HG03575 (cell line): ENCODE results near the gene IFFO2.

Experiments used
- ATAC-seq: cut with Tn5 transposase; IDR thresholded peaks from one replicate; pipeline ENCODE4 v1.9.1; 2021; ENCODE audit not compliant: unreplicated experiment, insufficient number of reproducible peaks, low FRiP score; ENCODE audit errors: extremely low read depth

The IFFO2 gene

DNA sequence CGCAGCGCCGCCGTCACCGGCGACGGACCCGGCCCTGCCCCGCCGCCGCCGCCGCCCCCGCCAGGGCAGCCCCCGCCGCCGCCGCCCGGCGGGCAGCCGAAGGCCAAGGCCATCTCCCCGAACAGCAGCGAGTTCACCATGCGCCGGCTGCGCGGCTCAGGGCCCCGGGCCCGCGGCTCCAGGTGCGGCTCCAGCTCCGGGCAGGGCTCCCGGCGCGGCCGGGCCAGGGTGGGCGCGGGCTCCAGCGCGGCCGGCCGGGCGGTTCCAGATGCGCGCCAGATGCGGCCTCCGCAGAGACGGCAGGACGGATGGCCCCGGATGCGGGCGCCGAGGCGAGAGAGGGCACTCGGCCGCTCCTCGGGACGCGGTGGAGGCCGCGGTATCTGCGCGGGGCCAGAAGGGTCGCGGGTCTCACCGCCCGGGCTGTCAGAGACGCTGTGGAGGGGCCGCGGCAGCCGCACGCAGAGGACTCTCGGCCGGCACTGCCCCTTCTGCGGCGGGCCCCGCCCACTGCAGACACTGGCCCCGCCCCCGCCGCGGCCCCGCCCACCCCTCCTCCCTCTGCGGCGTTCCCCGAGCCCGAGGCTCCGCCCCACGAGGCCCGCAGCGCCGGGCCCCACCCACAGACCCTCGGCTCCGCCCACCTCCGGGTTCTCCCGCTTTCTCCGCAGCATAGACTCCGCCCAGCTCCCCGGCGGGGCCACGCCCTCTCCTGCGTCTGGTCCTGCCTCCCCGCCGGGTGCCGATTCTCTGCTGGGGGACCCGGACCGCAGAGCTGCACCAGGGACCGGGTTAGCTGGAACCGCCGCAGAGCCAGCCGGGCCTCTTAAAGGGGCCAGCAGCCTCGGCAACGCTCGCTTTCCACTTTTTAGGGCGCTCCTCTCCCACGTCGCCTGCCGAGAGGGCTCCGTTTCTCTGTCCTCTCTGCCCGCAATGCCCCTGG is at the start of gene IFFO2:
IFFO2 (minus strand) TSS at position 484 of the 943 bp plus-strand sequence; CDS start at position 140, 344 bp downstream.
- no peak for ATAC-seq

DNA sequence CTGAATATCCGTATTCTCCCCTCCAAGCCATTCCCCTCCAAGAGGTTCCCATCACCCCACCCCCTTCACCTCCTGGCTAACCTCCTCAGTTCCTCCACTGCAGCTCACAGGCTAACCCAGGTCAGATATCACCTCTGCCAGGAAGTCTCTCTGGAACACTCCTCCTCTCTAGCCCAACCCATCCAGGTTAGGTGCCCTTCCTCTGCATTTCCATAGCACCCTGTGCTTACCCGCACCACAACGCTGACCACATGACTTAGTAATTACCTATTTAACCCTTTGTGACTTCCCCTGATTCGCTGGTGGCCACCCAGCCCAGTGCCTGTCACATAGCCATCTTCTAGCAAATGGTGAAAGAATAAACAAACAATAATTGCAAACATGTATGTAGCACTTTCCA is 49.5 kb upstream of the IFFO2 start:
- no peak for ATAC-seq

DNA sequence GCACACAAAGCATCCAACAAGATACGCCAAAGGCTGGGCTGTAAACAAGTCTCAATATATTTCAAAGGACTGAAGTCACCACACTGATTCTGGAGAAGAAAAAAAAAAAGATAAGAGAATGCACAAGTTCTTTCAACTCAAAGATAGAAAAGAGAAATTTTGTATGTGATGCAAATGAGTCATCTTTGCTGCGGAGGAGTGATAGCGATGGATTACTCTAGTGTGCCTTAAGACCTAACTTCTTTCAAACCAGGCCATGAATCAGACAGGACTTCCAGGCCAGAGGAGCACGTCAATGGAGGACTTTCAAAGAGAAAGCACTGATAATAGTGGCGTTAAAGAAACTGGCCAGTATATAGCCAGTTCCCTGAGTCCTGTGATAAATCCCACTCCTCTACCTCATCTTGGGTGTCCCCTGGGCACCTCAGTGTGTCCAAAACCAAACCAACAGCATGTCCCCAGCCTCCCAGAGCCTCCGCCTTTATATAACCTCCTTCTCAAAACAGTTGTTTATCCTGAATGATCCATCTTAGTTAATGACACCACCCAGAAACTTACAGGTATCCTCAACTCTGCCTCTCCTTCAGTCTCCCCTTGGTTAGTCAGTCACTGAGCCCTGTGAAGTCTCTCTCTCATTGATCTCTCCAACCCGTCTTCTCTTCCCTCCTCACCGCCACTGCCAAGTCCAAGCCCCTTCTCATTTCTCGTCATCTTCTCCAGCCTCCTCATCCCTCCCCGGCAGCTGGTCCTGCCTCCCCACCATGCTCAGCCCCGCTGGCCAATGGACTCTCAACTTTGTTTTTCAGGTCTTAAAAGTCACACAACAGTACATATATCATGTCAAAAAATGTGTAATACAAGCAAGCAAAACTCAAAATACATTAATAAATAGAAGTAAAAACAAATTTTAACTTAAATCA is 47.2 kb upstream of the IFFO2 start:
- no peak for ATAC-seq

DNA sequence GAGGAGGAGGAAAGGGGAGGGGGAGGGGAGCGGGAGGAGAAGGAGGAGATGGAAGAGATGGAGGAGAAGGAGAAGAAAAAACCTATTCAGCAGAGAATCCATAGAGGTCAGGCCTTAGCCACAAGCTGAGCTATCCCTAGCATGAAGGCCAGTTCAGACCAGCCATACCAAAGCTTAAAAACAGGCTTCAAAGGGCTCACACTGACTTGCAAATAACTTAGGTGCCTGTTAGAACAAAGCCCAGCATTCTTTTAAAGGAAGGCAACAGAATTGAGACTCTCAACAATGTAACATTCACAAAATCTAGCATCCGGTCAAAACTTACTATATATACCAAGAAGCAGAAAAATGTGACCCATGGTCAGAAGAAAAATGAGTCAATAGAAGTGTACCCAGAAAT is 43.6 kb upstream of the IFFO2 start:
- ATAC-seq = no peak

DNA sequence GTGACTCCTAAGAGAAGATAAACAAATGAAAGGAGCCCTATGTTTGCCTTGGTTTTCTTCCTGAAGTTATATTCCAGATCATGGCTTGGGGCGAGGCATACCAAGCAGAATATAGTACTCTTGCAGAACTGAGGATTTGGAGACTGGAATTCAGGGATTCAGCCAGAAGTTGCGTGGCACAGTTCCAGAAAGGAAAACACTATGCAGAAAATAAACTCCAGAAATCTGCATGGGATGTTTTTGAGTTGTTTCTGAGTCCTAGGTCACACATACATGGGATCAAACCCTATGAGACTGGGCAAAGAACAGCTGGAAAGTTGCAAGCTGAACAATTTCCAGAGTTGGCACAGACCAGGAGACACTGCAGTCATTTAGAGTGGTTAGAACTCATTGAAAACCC is 42.9 kb upstream of the IFFO2 start:
- no peak for ATAC-seq

DNA sequence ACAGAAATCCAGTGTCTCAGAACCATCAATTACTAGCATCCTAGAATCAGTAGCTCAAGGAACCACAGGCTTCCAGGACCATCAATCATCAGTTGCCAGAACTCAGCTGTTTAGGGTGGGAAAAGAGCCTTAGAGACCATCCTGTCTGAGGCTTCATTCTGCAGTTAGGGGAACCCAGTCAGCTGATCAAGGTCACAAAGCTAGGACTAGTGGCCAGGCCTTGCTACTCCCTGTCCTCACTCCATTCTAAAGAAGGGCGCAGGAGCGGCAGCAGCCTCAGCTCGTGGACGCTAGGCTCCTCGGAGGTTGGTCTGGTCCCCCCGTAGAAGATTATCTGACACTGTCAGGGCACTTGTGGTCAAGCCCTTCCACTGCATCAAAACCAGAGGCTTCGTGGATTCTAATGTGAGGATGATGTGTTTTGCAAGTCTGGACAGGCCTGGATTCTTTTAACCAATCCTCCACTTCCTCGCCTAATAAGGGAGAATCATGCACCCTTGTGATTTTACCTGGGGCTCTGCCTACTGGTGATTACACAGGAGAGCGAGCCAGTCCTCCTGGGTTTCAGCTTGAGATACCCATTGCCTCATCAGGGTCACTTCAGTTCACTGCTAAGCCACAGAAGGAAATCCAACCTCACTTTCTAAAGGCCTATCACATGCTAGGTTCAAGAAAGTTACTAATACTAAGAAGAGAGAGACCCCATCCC is 41.7 kb upstream of the IFFO2 start:
- ATAC-seq = no peak

DNA sequence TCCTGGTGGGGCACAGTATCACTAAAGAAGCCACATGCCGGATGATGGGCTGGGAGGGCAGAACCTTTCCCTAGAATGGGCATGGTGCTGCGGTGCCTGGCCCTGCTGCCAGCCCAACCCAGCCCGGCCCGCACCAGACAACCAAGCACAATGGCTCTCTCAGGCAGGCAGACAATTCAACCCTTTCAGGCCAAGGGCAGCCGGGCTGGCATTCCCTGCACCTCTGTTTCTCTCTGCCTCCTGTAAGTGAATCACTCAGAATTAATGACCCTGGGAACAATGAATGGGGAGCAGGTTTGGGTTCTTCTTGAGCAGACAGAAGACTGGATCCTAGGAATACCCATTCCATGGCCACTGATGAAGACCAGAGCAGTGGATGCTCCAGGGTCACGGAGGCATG is 41.0 kb upstream of the IFFO2 start:
- no peak for ATAC-seq

DNA sequence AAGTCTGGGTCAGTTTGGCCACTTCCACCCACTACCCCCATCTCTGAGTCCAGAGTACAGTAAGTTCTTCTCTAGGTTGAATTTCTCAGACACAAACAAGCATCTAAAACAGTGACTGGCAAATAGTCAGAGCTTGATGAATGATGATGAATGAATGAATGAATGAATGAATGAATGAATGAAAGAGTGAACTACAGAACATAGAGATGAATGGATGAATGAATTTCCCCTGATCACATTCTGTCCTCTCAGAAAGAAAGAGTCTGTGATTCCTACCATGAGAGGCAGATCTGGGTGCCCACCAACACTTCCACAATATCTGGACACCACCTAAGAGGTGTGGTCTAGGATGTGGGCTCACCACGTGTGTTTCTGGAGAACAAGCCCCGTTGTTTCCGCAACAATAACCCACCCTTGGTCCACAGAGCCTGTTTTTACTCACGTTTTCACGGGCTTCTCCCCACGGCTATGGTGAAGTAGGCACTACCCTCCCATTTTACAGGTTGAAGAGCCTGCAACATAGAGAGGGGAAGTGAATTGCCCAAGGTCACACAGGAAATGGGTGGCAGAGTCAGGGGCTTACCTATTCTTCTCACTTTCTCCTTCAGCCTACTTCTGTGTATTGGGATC is 40.2 kb upstream of the IFFO2 start:
- ATAC-seq = no peak

DNA sequence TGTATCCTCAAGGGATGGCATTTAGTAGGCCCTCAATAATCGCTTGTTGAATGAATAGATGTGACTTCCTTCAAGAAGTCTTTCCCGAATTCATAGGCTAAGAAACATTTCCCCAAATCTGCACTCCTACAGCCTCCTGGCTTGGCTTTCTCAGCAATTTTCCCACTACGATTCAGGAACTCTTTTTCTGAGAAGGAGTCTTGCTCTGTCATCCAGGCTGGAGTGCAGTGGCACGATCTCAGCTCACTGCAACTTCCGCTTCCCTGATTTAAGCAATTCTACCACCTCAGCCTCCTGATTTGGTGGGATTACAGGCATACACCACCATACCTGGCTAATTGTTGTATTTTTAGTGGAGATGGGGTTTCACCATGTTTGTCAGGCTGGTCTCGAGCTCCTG is 37.9 kb upstream of the IFFO2 start:
- no peak for ATAC-seq

DNA sequence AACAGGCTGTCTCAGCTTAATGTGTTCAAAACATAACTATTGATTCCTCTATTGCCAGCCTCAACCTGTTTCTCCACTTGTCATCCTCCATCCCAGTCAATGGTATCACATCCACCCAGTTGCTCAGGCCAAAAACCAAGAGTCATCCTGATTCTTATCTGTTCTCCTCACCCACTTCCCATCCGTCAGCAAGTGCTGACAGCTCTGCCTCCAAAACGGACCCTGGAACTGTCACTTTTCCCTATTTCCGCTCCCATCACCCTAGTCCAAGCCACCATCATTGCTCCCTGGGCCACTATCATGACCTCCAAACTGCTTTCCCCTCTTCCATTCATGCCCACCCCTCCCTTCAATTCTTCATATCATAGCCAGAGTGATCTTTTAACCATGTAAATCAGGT is 36.2 kb upstream of the IFFO2 start:
- ATAC-seq = no peak

DNA sequence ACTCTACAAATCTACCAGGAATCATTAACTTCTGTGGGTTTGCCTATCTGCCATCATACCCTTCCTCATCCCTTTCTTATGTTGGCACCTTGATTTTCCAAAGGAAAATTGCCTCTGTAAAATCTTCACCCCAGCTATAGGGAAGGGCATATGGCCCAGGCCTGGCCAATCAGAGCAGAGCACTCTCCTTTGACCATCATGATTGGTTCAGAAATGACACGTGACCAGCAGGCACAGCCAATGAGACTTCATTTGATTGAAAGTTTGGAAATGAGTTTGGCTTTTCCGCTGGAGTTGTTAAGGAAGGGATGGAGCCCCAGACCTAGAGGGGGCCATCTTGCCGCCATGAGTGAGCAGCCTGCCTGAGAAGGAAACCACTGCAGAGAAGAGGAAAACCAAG is 35.1 kb upstream of the IFFO2 start:
- ATAC-seq = no peak

DNA sequence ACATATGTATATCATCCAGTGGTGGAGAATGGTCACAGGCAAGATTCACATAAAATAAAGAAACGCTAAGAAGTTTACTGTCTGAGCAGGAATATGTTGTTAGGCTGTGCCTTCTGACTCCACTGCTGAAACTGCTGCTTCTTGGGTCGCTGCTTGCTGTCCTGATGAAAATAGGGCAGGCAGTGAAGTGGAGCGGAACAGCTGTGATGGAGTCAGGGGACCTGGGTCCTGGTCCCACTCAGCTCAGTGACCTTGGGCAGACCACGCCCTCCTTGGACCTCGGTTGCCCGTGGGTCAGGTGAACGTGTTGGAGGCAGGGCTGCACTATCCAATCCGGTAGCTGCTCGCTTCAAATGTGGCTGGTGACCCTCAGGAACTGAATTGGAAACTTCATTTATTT is 33.4 kb upstream of the IFFO2 start:
- no peak for ATAC-seq

DNA sequence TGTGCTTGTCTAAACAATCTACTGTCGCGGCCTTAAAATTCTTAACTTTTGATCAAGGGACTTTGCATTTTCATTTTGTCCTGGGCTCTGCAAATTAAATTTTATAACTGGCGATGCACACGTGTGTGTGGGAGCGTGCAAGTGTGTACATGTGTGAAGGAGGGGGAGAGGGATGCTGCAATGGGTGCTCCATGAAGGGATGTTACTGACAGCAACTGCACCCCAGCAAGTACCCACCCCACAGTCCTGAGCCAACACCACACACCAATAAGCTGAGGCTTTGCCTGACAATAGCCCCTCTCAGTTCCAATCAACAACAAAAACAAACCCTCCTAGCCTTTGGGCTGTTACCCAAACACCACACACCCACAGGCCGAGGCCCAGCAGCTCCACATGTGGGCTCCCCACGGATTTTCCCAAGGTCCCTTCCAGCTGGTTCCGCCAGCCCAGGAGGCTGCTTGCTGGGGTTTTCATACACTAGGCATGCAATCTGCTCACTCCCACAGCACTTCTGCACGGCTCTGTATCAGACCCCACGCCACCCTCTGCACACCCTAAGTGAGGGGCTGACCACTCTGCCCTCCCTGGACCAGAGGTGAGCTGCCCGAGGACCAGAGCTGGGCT is 32.8 kb upstream of the IFFO2 start:
- ATAC-seq = no peak

DNA sequence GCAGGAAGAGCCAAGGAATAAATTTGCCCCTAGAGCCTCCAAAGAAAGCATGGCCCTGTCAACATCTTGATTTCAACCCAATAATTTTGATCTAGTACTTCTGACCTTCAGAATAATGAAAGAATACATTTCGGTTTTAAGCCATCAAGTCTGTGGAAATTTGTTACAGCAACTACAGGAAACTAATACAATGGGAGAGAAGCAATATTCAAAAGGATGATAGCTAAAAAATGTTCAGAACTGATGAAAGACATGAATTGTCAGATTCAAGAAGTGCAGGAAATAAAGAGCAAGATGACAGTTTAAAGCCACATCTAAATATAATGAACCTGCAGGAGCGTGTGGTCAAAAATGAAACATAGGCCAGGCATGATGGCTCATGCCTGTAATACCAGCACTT is 24.8 kb upstream of the IFFO2 start:
- ATAC-seq = no peak

DNA sequence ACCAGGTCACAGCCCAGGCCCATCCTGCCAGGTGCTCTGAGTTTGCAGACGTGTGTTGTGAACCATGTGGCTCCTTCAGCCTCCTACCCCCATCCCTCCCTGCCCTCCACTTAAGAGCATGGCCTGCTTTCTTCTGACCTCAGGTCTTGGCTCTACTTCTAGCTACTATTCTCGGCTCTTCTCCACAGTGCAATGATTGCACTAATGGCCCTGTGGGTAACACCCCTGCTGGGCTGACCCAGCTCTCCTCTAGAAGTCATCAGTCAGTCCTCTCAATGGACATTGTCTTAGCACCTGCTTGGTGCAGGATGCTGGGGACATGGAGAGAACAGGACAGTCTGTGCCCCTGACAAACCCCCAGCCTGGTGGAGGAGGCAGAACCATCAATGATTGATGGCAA is 22.2 kb upstream of the IFFO2 start:
- no peak for ATAC-seq

DNA sequence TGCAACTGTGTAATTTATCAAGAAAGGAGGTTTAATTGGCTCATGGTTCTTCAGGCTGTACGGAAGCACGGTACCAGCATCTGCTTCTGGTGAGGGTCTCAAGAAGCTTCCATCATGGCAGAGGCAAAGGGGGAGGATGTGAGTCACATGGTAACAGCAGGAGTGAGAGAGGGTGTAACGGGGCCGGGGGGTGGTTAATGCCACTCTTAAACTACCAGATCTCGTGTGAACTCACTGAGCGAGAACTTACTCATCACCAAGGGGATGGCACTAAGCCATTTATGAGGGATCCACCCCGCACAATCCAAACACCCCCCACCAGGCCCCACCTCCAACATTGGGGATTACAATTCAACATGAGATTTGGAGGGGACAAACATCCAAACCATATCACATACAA is 21.0 kb upstream of the IFFO2 start:
- no peak for ATAC-seq

DNA sequence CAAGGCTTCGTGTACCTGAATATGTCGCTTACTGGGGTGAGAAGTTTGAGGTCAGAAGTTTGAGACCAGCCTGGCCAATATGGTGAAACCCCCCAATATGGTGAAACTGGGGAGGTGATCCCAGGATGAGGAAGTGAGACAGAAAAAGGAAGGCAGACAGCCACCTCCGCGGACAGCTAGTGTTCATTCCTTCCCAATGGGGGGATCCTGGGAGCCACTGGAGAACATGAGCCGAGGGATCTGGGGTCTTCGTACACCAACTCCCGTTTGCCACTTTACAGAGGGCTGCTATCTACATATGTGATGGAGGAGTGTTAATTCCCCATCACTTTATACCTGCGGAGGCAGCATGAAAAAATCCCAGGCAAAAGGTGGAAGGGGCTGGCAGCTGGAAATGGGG is 19.6 kb upstream of the IFFO2 start:
- no peak for ATAC-seq

DNA sequence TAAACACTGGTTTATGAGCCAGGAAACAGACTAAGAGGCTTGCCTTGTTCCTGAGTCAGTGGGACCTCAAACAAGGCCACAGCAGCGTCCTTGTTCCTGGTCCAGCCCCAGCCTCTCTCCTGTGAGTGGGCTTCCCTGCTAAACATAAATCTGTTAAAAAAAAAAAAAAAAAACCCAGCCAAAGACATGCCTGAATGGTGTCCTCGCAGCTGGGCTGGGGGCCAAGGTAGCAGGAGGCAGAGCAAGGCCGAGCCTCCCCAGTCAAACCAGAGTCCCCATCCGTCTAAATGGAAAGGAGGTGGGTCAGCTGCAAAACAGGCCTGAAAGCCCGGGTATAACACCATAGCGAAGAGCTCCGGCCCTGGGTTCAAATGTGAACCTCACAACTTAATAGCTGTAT is 18.1 kb upstream of the IFFO2 start:
- ATAC-seq = no peak

DNA sequence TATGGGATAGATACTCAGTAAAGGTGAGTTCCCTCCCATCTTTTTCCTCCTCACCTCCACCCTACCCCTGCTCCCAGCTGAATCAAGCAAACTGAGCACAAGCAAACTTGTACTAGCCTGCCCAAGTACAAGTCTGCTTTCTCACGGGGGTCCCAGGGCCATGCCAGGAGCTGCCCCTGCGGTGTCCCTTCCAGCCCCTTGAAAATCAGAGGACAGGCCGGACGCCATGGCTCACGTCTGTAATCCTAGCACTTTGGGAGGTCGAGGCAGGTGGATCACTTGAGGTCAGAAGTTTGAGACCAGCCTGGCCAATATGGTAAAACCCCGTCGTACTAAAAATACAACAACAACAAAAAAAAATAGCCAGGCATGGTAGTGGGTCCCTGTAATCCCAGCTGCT is 17.5 kb upstream of the IFFO2 start:
- no peak for ATAC-seq
